Measurements from ENCODE around the gene ACSL3. TPM values are rescaled to one million over a fixed set of nuclear protein-coding genes. Genes with fewer than 3 reads are reported as not detected.

Gene ACSL3
- total RNA-seq, 1 donor from 2014 or later = 106 TPM

DNA sequence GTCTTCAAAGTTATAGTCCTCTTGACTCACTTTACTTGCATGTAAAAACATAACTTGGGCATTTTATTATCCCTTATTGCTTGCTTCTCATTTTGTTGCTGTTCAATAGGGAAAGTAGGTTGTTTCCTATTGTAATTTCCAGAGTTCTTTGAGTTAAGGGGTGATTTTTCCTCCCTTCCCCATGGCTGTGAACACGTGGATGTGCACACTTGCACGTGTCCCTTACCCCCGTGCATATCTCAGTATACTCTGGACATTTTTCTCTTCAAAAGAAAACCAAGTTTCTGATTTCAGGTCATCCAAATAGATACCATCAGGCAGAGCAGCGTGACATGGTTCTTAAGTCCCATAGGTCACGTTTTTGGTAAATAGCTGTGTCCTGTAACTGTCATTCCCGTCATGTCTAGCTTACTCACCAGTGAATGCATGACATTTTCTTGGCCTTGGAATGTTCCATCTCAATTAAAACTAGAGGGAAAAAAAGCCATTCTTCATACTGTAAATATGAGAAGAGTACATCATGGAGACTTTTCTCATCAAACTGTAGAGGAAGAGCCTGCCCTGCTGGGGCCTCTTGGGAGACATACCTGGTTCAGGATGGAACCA lies 107.8 kb downstream of the ACSL3 start:
- H3K27me3 ChIP-seq = no peaks in the 10 kb centered on the region

DNA sequence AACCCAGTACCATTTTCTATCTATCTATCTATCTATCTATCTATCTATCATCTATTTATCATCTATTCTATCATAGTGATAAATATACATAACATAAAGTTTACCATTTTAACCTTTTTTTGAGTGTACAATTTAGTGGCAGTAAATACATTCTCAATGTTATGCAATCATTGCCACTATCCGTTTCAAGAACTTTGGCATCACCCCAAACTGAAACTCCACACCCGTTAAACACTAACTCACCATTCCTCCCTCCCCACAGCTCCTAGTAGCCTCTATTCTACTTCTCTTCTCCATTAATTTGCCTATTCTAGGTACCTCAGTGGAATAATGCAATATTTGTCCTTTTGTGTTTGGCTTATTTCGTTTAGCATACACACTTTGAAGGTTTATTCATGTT lies 108.7 kb downstream of the ACSL3 start:
- H3K9me3 ChIP-seq (ENCODE audit: low read depth) = no peaks in the 10 kb centered on the region
- DNase-seq (ENCODE audit: low spot score) = no peak
- no peak overlapping the region for H3K4me3 Mint-ChIP-seq
- H3K79me2 ChIP-seq (ENCODE audit: low read depth) = no peaks in the 10 kb centered on the region
- TF ChIP-seq EZH2phosphoT487 (IDR thresholded peaks at IDR 0.05) (no peak), EZH2 (IDR thresholded peaks at IDR 0.05) (no peak)
- TF ChIP-seq, protein P1, sequence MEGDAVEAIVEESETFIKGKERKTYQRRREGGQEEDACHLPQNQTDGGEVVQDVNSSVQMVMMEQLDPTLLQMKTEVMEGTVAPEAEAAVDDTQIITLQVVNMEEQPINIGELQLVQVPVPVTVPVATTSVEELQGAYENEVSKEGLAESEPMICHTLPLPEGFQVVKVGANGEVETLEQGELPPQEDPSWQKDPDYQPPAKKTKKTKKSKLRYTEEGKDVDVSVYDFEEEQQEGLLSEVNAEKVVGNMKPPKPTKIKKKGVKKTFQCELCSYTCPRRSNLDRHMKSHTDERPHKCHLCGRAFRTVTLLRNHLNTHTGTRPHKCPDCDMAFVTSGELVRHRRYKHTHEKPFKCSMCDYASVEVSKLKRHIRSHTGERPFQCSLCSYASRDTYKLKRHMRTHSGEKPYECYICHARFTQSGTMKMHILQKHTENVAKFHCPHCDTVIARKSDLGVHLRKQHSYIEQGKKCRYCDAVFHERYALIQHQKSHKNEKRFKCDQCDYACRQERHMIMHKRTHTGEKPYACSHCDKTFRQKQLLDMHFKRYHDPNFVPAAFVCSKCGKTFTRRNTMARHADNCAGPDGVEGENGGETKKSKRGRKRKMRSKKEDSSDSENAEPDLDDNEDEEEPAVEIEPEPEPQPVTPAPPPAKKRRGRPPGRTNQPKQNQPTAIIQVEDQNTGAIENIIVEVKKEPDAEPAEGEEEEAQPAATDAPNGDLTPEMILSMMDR (IDR thresholded peaks at IDR 0.05) = no peak
- no peaks in the 10 kb centered on the region for H3K4me1 Mint-ChIP-seq
- H3K4me1 ChIP-seq = no peaks in the 10 kb centered on the region
- H4K20me1 ChIP-seq (ENCODE audit: low read depth) = no peaks in the 10 kb centered on the region
- no peaks in the 10 kb centered on the region for H3K9me3 Mint-ChIP-seq
- no peak overlapping the region for H3K4me2 ChIP-seq
- H3K4me3 ChIP-seq = no peak overlapping the region
- no peak overlapping the region for H3K27ac ChIP-seq
- no peak overlapping the region for H3K9ac ChIP-seq
- no peaks in the 10 kb centered on the region for H3K36me3 ChIP-seq
- no peaks in the 10 kb centered on the region for H3K27me3 ChIP-seq
- no peaks in the 10 kb centered on the region for H3K36me3 Mint-ChIP-seq
- no peaks in the 10 kb centered on the region for H3F3A ChIP-seq (ENCODE audit: low read depth)
- H3K27me3 Mint-ChIP-seq (ENCODE audit: insufficient read depth, low read depth) = peaks cover 2% of the 10 kb centered on the region
- H2AFZ ChIP-seq (replicated peaks) = no peak overlapping the region
- no peak overlapping the region for H3K27ac Mint-ChIP-seq

More for the DNA sequence above, 107.8 kb downstream of the ACSL3 start:
- TF ChIP-seq, protein P1 (IDR thresholded peaks at IDR 0.05) = no peak
- no peak for TF ChIP-seq EZH2phosphoT487 (IDR thresholded peaks at IDR 0.05)
- TF ChIP-seq EZH2 (IDR thresholded peaks at IDR 0.05) = no peak
- H3K79me2 ChIP-seq (ENCODE audit: low read depth) = no peaks in the 10 kb centered on the region
- Mint-ChIP-seq H3K27ac (no peak overlapping the region), H3K9me3 (peaks cover 3% of the 10 kb centered on the region), H3K4me1 (no peaks in the 10 kb centered on the region), H3K4me3 (no peak overlapping the region), H3K27me3 (ENCODE audit: insufficient read depth, low read depth) (peaks cover 2% of the 10 kb centered on the region), H3K36me3 (no peaks in the 10 kb centered on the region)
- H3K4me1 ChIP-seq = no peaks in the 10 kb centered on the region
- no peaks in the 10 kb centered on the region for H3K9me3 ChIP-seq (ENCODE audit: low read depth)
- no peaks in the 10 kb centered on the region for H3K36me3 ChIP-seq
- H4K20me1 ChIP-seq (ENCODE audit: low read depth) = no peaks in the 10 kb centered on the region
- no peak overlapping the region for H3K9ac ChIP-seq
- no peak overlapping the region for H3K4me2 ChIP-seq
- DNase-seq (ENCODE audit: low spot score) = no peak
- no peak overlapping the region for H2AFZ ChIP-seq (replicated peaks)
- no peak overlapping the region for H3K27ac ChIP-seq
- no peak overlapping the region for H3K4me3 ChIP-seq
- no peaks in the 10 kb centered on the region for H3F3A ChIP-seq (ENCODE audit: low read depth)

DNA sequence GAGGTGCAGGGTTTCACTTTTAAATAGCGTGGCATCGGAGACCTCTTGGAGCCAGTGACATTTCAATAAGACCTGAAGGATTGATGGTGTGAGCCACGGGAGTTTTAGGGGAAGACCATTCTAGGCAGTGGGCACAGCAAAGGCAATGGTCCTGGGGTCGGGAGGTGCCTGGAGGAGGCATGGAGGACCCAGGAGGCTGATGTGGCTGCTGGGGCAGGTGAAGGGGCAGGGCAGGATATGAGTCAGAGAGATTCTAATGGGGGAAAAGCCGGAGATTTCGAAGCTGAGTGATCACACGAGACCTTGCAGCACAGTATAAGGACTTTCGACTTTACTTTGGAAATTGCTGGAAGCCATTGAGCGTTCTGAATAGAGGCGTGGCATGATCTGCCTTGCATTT lies 111.6 kb downstream of the ACSL3 start:
- peaks cover 8% of the 10 kb centered on the region for H3K4me1 Mint-ChIP-seq
- H3K27ac Mint-ChIP-seq = no peak overlapping the region
- H3K9ac ChIP-seq = no peak overlapping the region
- no peak overlapping the region for H2AFZ ChIP-seq (replicated peaks)
- no peaks in the 10 kb centered on the region for H3K9me3 ChIP-seq (ENCODE audit: low read depth)
- no peaks in the 10 kb centered on the region for H3K9me3 Mint-ChIP-seq
- no peaks in the 10 kb centered on the region for H3K36me3 ChIP-seq
- no peak overlapping the region for H3K27ac ChIP-seq
- H3K4me2 ChIP-seq = no peak overlapping the region
- H3K36me3 Mint-ChIP-seq = no peaks in the 10 kb centered on the region
- H3F3A ChIP-seq (ENCODE audit: low read depth) = no peaks in the 10 kb centered on the region
- H3K27me3 ChIP-seq = no peaks in the 10 kb centered on the region
- no peaks in the 10 kb centered on the region for H3K4me1 ChIP-seq
- no peak for DNase-seq (ENCODE audit: low spot score)
- H3K27me3 Mint-ChIP-seq (ENCODE audit: insufficient read depth, low read depth) = peaks cover 2% of the 10 kb centered on the region
- no peak overlapping the region for H3K4me3 Mint-ChIP-seq
- no peak for TF ChIP-seq EZH2phosphoT487 (IDR thresholded peaks at IDR 0.05)
- no peaks in the 10 kb centered on the region for H4K20me1 ChIP-seq (ENCODE audit: low read depth)
- H3K79me2 ChIP-seq (ENCODE audit: low read depth) = no peaks in the 10 kb centered on the region
- no peak overlapping the region for H3K4me3 ChIP-seq

DNA sequence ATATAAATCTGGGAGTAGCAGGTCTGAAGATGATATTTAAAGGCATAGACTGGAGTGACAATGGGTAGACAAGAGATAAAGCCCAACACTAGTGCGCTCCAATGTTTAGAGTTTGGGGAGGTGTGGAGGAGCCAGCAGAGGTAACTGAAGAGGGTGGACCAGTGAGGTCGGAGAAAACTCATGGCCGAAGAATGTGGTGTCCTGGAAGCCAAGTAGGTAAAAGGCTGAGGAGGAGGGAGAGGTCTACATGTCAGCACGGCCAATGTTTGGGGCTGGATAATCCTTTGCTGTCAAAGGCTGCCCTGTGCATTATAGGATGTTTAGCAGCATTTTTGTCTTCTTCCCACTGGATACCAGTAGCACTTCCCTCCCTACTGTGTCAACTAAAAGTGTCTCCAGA lies 112.4 kb downstream of the ACSL3 start:
- H2AFZ ChIP-seq (replicated peaks) = no peak overlapping the region
- H3K4me3 ChIP-seq = no peak overlapping the region
- Mint-ChIP-seq H3K4me1 (peaks cover 8% of the 10 kb centered on the region), H3K36me3 (no peaks in the 10 kb centered on the region), H3K27ac (no peak overlapping the region), H3K27me3 (ENCODE audit: insufficient read depth, low read depth) (peaks cover 2% of the 10 kb centered on the region), H3K4me3 (no peak overlapping the region), H3K9me3 (no peaks in the 10 kb centered on the region)
- H3K9me3 ChIP-seq (ENCODE audit: low read depth) = no peaks in the 10 kb centered on the region
- no peak overlapping the region for H3K27ac ChIP-seq
- no peaks in the 10 kb centered on the region for H3K4me1 ChIP-seq
- no peaks in the 10 kb centered on the region for H3F3A ChIP-seq (ENCODE audit: low read depth)
- DNase-seq (ENCODE audit: low spot score) = no peak
- no peak for TF ChIP-seq EZH2 (IDR thresholded peaks at IDR 0.05)
- TF ChIP-seq, protein P1 (IDR thresholded peaks at IDR 0.05) = no peak
- TF ChIP-seq EZH2phosphoT487 (IDR thresholded peaks at IDR 0.05) = no peak
- no peaks in the 10 kb centered on the region for H4K20me1 ChIP-seq (ENCODE audit: low read depth)
- H3K79me2 ChIP-seq (ENCODE audit: low read depth) = no peaks in the 10 kb centered on the region
- H3K36me3 ChIP-seq = no peaks in the 10 kb centered on the region
- H3K27me3 ChIP-seq = no peaks in the 10 kb centered on the region
- no peak overlapping the region for H3K9ac ChIP-seq
- no peak overlapping the region for H3K4me2 ChIP-seq
